MG63 (cell line): ENCODE measurements around the gene SPATA24. TPM values are rescaled to one million over a fixed set of nuclear protein-coding genes. Genes with fewer than 3 reads are reported as not detected.
A peak's percentile ranks its signal among the peaks of the same experiment; 100 is the strongest.
"Not testable (repeated sequence)": the region's sequence is repeated elsewhere in the genome, so short reads cannot be mapped to it uniquely, and the experiment has no call there.

Experiments used
- DNase-seq: peaks from one replicate; pipeline ENCODE4 v3.0.0-alpha.2; 2020
- H3K27me3 ChIP-seq: fragments of 250-450 bp; sonication (Bioruptor Pico); 2 replicates; pipeline ENCODE4 v1.5.1; 2020; ENCODE audit warnings: mild to moderate bottlenecking, moderate library complexity
- H3K36me3 ChIP-seq: fragments of 250-450 bp; sonication (Bioruptor Pico); 2 replicates; pipeline ENCODE4 v1.5.1; 2020; ENCODE audit warnings: mild to moderate bottlenecking, moderate library complexity
- H3K4me3 ChIP-seq: fragments of 250-450 bp; sonication (Bioruptor Pico); 2 replicates; pipeline ENCODE4 v1.5.1; 2020; ENCODE audit warnings: mild to moderate bottlenecking, moderate library complexity
- H3K9me3 ChIP-seq: fragments of 250-450 bp; sonication (Bioruptor Pico); 2 replicates; pipeline ENCODE4 v1.5.1; 2020; ENCODE audit warnings: mild to moderate bottlenecking, moderate library complexity
- total RNA-seq: library from RNA; depleted of rRNA; stranded (reverse); fragments of >200 nt; shearing (Covaris generic); gene quantifications from 2 replicates; pipeline ENCODE4 v1.2.3, GENCODE V29; 2014; ENCODE audit warnings: low replicate concordance

SPATA24 gene
- total RNA-seq, 1 experiment from 2014 or later: 9.7 TPM

DNA sequence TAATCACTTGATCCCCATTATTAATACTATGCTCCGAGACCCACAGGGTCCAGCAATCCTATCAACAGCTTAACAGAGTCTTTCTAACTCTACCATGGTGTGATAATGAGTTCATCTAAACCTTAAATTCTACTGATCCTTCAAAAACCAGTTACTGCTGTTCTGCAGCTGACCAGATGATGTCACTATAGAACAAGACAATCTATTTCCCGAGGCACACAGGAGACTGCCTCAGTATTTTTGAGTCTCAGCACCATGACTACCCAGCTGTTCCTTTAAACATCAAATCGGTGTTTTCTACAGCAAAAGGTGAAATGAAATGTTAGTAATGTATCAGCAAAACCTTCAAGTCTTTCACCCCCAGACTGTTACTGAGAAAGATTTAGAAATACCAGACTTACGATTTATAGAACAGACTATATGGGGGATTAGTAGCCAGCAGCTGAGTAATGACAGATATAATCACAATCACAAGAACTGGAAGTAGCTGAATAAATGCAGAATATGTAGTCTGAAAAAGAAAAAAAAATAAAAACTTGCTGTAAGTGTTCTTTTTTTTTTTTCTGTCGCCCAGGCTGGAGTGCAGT, 18.5 kb upstream of the SPATA24 start:
- Histone ChIP-seq H3K9me3 (no peaks in the 10 kb centered on the region), H3K4me3 (no peak overlapping the region), H3K27me3 (no peaks in the 10 kb centered on the region), H3K36me3 (no peaks in the 10 kb centered on the region)
- DNase-seq: no peak

DNA sequence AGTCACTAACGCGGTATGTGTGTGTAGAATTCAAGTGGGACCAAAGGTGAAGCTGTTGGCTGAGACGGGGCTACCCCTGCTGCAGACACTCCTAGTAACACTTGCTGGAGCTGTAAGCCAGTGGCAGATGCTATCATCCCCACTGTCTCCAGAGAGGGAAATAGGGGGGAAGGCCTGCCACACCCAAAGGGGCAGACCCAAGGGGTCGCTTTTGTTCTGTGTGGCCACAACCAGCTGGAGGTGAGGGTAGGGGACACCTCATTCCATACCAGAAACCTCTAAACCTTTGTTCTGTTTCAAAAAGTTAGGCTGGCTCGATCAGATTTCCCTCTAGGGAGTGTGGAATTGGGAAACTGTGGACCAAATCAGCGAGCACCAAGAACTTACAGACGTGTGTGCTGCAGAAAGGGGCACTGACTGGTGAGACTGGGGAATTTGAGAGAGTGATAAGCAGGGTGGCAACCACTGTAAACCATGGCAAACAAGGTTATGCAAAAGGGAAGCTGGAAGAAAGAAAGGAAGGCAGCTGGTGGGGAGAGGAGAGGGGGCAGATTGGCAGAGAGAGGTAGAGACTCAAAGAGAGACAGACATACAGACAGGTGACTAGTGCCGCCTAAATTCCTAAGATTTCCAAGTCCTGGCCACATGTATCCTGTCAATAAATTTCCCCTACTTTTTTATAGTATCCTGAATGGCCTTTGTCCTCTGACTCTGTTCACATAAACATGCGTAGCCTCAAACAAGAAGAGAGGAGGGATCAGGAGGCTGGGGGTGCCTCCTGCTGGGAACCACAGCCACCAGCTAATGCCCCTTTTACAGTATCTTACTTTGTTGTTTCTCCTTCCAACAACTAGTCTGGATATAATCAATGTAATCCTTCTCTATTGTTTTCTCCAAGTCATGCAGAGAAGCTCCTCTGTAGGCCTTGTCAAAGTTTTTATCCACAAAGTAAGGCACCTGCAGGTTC, 15.6 kb upstream of the SPATA24 start:
- H3K4me3 ChIP-seq: no peak overlapping the region
- no peaks in the 10 kb centered on the region for H3K36me3 ChIP-seq
- no peaks in the 10 kb centered on the region for H3K9me3 ChIP-seq
- DNase-seq: no peak
- H3K27me3 ChIP-seq: no peaks in the 10 kb centered on the region

DNA sequence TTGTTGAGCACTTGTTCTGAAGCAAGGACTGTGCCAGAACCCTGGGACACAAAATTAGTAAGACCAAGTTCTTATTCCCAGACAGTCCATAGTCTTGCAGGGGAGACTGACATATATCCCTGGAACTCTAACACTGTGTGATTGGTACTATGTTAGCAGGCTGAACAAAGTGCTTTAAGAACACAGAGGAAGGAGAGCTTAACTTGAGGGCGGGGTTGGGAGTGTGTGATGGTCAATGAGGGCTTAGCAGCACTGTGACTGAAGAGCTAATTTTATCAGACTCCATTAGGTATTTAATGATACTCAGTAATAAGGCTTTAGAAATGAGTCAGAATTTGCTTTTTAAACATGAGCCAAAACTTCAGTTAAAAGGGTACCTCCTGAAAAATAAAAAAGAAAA, 14.9 kb upstream of the SPATA24 start:
- Histone ChIP-seq H3K4me3 (no peak overlapping the region), H3K36me3 (no peaks in the 10 kb centered on the region), H3K27me3 (no peaks in the 10 kb centered on the region), H3K9me3 (no peaks in the 10 kb centered on the region)
- no peak for DNase-seq

DNA sequence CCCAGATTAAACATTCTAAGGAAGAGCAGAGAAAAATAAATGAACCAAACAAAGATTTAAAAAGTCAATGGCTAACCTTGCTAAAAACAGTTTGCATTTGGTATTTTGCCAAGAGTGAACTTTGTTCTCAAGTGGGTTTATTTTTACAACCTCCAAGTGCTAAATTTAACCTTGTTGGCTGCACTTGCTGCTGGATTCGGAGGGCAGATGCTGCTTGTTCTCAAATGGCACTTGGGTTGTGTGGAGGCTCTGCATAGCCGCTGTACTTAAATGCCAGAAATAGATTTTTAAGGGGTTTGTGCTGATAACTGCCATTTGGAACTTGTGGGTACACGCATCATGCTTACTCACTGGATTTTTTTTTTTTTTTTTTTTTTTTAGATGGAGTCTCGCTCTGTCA, 13.3 kb upstream of the SPATA24 start:
- DNase-seq: peak; percentile 29
- Histone ChIP-seq H3K36me3 (no peaks in the 10 kb centered on the region), H3K9me3 (no peaks in the 10 kb centered on the region)

DNA sequence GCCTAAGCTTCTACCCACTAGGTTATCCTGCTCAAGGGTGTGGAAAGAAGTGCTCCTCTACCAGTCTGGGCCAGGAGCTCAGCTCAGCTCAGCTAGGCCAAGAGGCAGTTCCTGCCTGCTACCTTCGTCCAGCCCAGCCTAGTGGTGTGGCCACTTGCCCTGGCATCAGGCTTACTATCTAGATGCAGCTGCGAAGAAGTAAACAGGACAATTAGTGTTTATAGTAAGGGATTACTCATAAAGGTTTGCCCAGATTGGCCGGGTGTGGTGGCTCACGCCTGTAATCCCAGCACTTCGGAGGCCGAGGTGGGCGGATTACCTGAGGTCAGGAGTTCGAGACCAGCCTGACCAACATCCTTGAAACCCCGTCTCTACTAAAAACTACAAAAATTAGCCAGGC, 12.8 kb upstream of the SPATA24 start:
- H3K27me3 ChIP-seq: no peaks in the 10 kb centered on the region; the same call in 1 of the 2 replicates
- peak; percentile 93 for DNase-seq
- H3K4me3 ChIP-seq: no peak overlapping the region
- no peaks in the 10 kb centered on the region for H3K9me3 ChIP-seq
- H3K36me3 ChIP-seq: no peaks in the 10 kb centered on the region

More for the DNA sequence above, 13.3 kb upstream of the SPATA24 start:
- no peak overlapping the region for H3K4me3 ChIP-seq
- no peaks in the 10 kb centered on the region for H3K27me3 ChIP-seq

DNA sequence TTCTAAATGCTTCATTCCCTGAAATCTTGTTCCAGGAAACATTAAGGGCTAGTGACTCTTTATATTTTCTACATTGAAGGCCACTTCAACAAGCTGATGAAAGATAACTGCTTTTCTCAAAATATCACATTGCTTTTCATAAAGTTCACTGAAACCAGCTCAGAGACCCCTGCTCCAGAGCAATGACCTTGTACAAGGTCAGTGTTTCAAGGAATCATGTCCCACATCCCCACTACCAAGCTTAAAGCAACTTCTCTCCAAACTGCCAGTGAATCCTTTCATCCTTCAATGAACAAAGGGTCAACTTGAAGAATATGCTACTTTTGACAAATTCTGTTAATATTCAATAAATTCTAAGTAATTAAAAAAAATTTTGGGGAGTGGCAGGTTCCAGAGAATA, 12.0 kb upstream of the SPATA24 start:
- Histone ChIP-seq H3K4me3 (no peak overlapping the region), H3K27me3 (no peaks in the 10 kb centered on the region; the same call in 1 of the 2 replicates), H3K9me3 (no peaks in the 10 kb centered on the region), H3K36me3 (no peaks in the 10 kb centered on the region)
- no peak for DNase-seq

DNA sequence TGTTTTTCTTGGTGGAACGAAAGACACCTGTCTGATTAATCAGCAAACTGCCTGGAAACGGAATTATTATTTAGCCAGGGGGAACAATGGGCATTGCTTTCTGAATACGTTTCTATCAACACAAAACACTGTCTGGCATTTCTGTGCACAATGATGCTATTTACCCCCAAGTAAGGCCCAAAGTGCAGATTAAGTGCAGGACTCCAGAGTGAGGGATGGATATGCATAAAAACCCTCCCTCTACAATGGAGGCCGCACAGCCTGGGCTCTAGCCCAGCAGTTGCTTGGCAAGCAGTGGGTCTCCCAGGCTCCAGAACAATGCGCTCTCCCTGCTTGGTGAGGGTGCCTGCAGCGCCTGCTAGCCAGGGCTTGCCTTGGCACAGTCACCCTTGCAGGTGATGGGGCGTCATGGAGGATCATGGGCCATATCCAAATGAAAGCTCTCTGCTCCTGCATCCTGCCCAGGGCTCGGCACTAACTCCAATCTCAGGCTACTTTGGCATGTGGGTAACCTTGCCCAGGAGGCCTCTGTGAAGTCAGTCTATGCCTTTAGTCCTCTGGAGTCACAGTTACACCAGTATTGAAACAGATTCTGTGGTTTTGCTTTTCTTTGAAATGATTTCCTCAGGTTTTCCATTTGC, 11.5 kb upstream of the SPATA24 start:
- no peak for DNase-seq
- Histone ChIP-seq H3K27me3 (no peaks in the 10 kb centered on the region; the same call in 1 of the 2 replicates), H3K9me3 (no peaks in the 10 kb centered on the region), H3K36me3 (no peaks in the 10 kb centered on the region), H3K4me3 (no peak overlapping the region)

DNA sequence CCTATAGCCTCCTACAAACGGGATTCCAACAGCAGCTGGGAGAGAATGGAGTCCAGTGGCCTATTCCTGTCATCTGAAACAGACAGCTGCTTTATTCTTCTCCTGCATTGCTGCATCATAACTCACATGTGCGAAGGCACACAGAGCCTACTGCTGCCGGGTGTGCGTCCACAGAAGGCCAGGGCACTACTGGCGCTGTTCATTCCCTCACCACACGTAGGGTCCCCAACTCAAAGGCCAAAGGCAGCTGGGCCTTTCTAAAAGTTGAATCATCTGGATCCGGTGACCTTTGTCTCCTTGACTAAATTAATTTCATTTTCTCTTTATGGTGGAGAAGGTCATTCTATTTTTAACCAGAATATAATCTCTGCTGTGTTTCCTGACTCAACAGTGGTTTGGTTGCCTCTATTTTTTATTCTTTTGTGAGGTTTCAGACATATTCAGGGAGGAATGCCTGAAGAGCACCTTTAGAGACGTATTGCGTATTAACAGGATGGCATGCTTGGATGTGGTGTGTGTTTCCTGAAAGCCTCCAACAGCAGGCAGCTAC, 10.8 kb upstream of the SPATA24 start:
- Histone ChIP-seq H3K9me3 (no peaks in the 10 kb centered on the region), H3K4me3 (no peak overlapping the region), H3K36me3 (no peaks in the 10 kb centered on the region), H3K27me3 (no peaks in the 10 kb centered on the region; the same call in 1 of the 2 replicates)
- DNase-seq: no peak

DNA sequence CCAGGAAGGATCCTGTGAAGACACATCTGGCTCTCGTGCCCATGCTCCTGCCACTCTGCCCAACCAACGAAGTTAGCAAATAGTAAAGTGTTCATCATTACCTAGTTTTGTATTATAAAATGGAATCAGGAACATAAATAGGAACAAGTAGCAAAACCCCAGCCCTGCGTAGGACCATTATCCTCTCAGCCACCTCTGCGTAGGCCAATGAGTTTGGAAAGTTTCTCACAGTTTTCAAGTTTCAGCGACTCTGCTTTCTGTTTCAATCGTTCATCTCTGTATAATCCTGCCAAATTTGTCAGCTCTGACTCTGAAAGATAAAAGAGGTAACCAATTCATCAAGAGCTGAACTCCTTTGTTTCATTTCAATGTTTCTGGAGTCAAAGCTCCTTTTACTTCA, 10.1 kb upstream of the SPATA24 start:
- no peak overlapping the region for H3K4me3 ChIP-seq
- no peak for DNase-seq
- H3K36me3 ChIP-seq: no peaks in the 10 kb centered on the region

DNA sequence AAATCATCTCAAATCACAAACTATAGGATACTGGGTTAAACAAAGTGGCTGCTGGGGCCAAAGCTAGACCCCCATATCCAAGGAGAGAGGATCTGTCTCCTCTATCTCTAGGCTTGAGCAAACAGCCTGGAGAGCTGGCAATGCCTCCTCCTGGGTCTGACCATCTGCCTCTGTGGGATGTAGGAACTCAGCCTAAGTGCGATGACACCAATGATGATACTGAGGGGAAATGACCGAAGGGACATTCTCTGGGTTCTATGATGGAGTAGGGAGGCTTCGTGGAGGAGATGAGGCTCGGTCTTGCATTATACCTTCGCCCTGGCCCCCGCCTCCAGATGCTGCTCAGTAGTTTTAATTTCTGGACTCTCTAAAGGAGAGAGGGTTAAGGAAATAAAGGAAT, 9.3 kb upstream of the SPATA24 start:
- no peaks in the 10 kb centered on the region for H3K9me3 ChIP-seq
- DNase-seq: no peak
- H3K4me3 ChIP-seq: no peak overlapping the region
- H3K36me3 ChIP-seq: no peaks in the 10 kb centered on the region
- no peaks in the 10 kb centered on the region; the same call in 1 of the 2 replicates for H3K27me3 ChIP-seq

More for the DNA sequence above, 10.1 kb upstream of the SPATA24 start:
- no peaks in the 10 kb centered on the region; the same call in 1 of the 2 replicates for H3K27me3 ChIP-seq
- no peaks in the 10 kb centered on the region for H3K9me3 ChIP-seq

DNA sequence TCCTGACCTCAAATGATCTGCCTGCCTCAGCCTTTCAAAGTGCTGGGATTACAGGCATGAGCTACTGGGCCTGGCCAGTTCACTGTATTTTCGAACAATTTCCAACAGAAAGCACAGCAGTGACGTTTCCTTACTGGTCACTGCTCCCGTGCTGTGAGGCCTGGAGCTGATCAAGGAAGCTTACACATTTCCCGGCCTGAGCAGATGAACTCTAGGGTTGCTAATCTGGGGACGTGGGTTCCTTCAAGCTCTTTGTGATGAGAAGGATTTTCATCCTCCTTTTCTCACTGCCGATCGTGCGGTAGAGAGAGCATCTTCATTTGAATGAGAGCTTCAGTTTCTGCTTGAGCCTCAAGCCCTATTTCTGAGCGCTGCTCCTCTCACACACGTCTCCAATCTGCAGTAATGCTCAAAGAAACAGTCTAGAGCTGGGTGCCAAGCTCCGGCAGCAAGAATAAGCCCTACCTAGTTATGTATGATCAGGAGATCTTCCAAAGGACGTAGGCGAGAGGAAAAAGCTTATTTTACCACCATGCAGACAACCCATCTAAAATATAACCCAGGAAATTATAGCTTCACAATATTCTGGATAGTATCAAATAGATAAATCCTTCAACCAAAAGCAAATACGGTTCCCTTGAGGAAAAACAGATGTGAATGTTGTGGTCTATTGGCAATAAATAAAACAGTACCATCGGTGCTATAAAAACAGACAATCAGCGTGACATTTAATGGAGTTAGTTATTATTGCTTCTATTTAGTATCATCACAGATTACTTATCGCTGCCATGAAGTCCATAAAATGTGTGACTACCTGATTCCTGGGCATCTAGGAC, 7.3 kb upstream of the SPATA24 start:
- no peak for DNase-seq
- Histone ChIP-seq H3K36me3 (no peaks in the 10 kb centered on the region), H3K9me3 (no peaks in the 10 kb centered on the region), H3K4me3 (no peak overlapping the region), H3K27me3 (no peaks in the 10 kb centered on the region; the same call in 1 of the 2 replicates)

DNA sequence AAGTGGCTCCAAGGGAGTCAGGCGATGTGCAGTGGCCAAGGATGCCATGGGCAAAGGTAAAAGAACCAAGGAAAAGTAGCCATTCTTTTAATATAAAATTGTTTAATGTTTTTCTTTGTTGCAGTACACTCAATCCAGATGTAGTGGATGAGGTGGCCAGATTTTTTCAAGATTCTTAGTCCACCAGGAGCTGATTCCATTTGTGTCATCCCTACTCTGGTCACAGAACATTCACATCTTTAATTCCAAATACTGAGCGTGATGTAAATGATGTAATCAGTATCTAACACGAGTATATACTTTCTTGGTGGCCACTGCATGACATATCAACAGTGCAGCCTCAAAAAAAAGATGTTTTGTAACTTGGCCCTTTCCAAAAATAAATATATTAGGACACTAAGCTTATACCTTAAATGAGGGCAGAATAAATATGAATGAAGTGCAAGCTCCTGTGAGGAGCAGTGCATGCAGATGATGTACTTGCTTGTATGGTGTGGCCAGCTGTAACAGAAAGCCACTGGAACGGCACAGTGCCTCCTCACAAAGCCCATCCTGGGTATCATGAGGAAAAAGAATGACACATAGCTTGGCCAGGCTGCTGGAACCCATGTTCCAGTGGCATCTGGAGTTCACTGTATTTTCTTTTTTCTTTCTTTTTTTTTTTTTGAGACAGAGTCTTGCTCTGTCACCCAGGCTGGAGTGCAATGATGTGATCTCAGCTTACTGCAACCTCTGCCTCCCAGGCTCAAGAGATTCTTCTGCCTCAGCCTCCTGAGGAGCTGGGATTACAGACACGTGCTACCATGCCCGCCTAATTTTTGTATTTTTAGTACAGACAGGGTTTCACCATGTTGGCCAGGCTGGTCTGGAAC, 6.5 kb upstream of the SPATA24 start:
- no peak for DNase-seq
- Histone ChIP-seq H3K4me3 (no peak overlapping the region), H3K9me3 (no peaks in the 10 kb centered on the region), H3K36me3 (no peaks in the 10 kb centered on the region), H3K27me3 (no peaks in the 10 kb centered on the region; the same call in 1 of the 2 replicates)

DNA sequence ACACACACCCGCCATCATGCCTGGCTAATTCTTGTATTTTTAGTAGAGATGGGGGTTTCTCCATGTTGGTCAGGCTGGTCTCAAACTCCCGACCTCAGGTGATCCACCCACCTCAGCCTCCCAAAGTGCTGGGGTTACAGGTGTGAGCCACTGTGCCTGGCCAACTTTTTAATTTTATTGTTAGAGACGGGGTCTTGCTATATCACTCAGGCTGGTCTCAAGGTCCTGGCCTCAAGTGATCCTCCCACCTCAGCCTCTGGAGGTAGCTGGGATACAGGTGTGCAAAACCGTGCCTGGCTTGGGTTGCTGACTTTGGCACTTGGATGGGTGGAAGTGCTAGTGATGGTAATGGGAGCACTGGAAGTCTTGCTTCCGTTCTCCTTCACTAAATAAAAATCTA, 5.2 kb upstream of the SPATA24 start:
- DNase-seq, H3K27me3 ChIP-seq, H3K4me3 ChIP-seq, H3K9me3 ChIP-seq, H3K36me3 ChIP-seq: not testable (repeated sequence)

DNA sequence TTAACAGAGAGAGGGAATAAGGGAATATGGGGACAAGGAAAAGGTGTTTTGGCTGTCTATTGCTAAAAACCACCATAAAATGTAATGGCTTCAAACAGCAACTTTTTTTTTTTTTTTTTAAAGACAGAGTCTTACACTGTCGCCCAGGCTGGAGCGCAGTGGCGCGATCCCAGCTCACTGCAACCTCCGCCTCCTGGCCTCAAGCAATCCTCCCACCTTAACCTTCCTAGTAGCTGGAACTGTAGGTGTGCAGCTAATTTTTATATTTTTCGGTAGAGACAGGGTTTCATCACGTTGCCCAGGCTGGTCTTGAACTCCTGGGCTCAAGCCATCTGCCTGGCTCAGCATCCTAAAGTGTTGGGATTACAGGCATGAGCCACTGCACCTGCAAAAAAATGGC, 4.3 kb upstream of the SPATA24 start:
- H3K27me3 ChIP-seq: no peaks in the 10 kb centered on the region; the same call in 1 of the 2 replicates
- H3K9me3 ChIP-seq: no peaks in the 10 kb centered on the region
- DNase-seq: no peak
- H3K4me3 ChIP-seq: no peak overlapping the region
- H3K36me3 ChIP-seq: no peaks in the 10 kb centered on the region

DNA sequence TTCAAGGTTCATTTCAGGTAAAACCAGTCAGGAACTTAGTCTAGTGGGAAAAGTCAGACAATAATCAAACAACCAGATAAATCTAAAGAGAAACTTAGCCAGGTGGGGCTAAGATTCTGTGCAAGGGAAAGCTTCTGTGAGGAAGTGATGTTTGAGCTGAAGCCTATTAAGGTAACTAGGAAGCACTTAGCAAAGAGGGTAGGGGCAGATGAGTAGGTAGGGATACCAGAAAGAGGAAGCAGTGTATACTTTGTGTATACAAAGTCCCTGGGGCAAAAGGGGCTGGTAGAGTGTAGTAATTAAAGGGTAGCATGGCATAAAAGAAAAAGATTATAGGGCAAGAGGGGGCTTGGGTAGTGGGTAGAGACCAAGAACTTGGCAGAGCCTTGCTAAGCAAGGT, 3.6 kb upstream of the SPATA24 start:
- Histone ChIP-seq H3K9me3 (no peaks in the 10 kb centered on the region), H3K27me3 (no peaks in the 10 kb centered on the region; the same call in 1 of the 2 replicates), H3K36me3 (no peaks in the 10 kb centered on the region), H3K4me3 (no peak overlapping the region)
- DNase-seq: no peak
